Activated CD8-positive, alpha-beta memory T cell treated with anti-CD3 and anti-CD28 coated beads for 4 hours (primary cell): Measurements from ENCODE around the gene CCDC7.
"Not testable (repeated sequence)": the region's sequence is repeated elsewhere in the genome, so short reads cannot be mapped to it uniquely, and the experiment has no call there.

Experiments used
- DNase-seq, 2 donors: peaks; one replicate each; pipeline ENCODE4 v3.0.0-alpha.2; 2020; ENCODE audit warnings: low read depth in 2 of 2

Gene CCDC7

DNA sequence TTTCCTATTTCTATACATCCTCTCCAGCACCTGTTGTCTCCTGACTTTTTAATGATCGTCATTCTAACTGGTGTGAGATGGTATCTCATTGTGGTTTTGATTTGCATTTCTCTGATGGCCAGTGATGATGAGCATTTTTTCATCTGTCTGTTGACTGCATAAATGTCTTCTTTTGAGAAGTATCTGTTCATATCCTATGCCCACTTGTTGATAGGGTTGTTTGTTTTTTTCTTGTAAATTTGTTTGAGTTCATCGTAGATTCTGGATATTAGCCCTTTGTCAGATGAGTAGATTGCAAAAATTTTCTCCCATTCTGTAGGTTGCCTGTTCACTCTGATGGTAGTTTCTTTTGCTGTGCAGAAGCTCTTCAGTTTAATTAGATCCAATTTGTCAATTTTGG lies 253.7 kb downstream of the CCDC7 start:
- DNase-seq = not testable (repeated sequence)

- DNase-seq = no peak
These were observed 267.6 kb downstream of the CCDC7 start for GRCh38 chr10:32713560-32713959.

- no peak for DNase-seq
These were observed 285.6 kb downstream of the CCDC7 start for GRCh38 chr10:32731527-32731926.

- no peak for DNase-seq
These were observed 293.0 kb downstream of the CCDC7 start for GRCh38 chr10:32738958-32739357.

- DNase-seq = no peak
These were observed 298.4 kb downstream of the CCDC7 start for GRCh38 chr10:32744321-32744720.

- DNase-seq = no peak
These were observed 300.9 kb downstream of the CCDC7 start for GRCh38 chr10:32746869-32747268.

DNA sequence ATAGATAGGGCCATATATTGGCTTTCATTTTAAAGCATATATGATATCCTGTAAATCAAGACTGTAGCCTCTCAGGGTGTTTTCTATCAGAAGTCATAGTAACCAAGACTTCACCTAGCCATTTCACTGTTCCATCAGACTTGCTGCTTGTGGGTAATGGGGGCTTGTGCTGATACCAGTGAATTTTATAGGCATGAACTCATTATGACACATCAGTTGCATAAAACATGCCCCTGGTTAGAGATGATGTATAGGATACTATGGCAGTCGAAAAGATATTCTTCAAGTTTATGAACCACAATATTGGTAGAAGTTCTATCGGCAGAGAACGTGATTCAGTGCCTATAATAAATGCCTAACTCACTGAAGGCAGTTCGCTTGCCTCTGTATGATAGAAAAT lies 305.6 kb downstream of the CCDC7 start:
- DNase-seq = no peak

DNA sequence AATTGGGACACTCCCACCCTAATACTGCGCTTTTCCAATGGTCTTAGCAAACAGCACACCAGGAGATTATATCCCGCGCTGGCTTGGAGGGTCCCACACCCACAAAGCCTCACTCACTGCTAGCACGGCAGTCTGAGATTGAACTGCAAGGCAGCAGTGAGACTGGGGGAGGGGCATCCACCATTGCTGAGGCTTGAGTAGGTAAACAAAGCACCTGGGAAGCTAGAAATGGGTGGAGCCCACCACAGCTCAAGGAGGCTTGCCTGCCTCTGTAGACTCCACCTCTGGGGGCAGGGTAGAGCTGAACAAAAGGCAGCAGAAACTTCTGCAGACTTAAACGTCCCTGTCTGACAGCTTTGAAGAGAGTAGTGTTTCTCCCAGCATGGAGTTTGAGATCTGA lies 309.0 kb downstream of the CCDC7 start:
- DNase-seq = not testable (repeated sequence)

- no peak for DNase-seq
These were observed 325.3 kb downstream of the CCDC7 start for GRCh38 chr10:32771217-32771616.

DNA sequence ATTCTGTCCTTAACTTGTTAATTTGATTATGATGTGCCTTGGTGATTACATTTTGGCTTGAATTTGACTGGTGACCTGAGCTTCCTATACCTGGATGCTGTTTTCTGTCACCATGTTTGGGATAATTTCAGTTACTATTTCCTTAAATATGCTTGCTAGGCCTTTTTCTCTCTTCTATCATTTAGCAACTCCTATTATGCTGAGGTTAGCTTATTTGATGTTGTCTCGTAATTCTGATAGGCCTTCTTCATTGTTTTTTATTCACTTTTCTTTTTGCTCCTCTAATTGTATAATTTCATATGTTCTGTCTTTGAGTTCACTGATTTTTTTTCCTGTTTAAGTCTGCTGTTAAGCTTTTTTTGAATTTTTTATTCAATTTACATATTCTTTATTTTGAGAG lies 327.2 kb downstream of the CCDC7 start:
- no peak for DNase-seq

DNA sequence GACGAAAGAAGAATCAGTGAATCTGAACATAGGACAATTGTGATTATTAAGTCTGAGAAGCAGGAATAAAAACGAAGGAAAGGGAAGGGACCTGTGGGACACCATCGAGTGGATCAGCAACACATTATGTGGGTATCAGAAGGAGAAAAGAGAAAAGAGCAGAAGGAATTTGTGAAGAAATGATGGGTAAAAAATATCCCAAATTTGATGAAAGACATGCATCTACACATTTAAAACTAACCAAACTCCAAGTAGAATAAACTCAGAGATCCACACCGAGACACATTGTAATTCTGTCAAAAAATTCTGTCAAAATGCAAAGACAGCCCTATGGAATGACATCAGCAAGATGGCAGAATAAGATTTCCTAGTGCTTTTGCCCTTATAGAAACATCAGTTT lies 341.0 kb downstream of the CCDC7 start:
- no peak for DNase-seq

DNA sequence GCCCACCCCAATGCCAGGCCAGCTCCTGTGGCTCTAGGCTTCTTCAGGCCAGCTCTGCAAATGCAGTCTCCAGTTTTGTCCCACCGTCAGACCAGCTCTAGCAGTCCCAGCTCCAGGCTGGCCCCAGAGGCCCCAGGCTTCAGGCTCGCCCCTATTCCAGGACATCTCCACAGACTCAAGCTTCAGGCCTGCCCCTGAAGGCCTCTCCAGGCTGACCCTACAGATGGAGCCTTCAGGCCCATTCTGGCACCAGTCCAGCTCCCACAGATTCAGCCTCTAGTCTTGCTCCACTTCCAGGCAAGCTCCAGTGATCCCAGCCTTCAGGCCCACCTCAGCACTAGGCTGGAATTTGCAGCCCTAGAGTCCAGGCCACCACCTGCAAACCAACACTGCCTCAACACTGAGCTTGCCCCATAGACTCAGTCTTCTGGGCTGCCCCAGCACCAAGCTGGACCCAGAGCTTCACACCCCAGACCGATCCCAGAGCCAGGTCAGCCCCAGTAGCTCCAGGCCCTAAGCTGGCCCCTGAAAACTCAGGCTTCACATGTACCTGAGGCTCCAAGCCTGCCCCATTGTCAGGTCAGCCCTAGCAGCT lies 341.8 kb downstream of the CCDC7 start:
- no peak for DNase-seq

- no peak for DNase-seq
These were observed 342.4 kb downstream of the CCDC7 start for GRCh38 chr10:32788359-32788758.

DNA sequence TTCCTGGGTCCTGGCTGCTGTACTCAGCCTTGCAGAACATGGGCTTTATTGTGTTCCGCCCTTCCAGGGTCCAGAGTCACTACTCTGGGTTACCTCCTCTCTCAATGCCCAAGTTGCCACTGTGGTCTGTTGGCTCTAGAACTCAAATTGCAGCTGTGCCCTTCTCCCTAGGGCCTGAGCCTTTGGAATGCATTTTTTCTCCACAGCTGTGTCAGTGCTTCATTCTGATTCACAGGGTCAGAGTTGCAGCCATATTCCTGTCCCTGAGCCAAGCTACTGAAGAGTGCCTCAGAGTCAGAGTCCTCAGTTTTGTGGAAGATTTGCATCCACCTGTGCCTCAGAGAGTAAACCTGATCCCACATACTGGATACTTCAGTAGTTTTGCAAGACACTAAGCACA lies 344.5 kb downstream of the CCDC7 start:
- no peak for DNase-seq

DNA sequence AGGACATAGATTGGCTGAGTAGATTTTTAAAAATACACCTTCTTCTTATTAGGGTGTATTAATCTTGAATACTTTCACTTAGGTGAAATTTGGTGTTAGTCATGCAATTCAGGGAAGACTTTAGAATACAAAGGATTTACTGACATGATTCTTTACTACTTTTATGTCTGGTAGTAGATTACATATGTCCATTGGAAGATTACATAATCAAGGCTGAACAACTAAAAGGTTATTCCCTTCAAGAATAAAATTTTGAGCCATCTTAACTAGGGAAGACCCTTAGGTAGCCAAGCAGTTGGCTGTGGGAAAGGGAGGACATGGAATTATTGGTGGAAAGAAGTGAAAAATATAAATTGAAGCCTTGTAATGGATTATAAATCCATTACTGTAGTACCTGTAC lies 347.1 kb downstream of the CCDC7 start:
- no peak for DNase-seq

DNA sequence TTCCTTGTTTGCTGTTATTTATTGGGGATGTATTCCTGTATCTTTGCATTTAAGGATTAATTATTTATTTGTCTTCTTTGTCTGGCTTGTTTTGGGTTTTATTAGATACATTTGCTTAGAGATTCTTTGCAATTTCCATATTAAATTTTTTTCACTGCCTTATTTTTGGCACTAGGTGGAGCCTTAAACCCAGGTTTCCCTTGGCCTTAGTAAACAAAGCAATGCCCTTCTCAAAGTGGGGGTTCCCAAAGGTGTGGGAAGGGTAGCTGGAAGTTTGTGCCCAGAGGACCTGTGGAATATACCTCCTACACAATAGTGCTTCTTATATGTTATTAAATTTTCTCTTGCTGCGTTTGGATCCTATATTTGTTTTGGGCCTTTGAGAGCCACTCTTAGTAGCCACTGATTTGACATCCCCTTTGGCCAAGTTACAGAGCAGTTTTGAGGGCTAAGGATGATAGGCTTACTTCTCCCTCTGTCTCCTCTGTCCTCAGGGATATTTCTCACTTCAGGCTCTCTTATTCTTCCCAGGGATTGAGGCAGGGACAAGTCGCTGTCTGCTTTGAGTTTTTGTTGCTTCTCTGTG lies 349.8 kb downstream of the CCDC7 start:
- DNase-seq = no peak

- DNase-seq = not testable (repeated sequence)
These were observed 351.5 kb downstream of the CCDC7 start for GRCh38 chr10:32797393-32797792.

DNA sequence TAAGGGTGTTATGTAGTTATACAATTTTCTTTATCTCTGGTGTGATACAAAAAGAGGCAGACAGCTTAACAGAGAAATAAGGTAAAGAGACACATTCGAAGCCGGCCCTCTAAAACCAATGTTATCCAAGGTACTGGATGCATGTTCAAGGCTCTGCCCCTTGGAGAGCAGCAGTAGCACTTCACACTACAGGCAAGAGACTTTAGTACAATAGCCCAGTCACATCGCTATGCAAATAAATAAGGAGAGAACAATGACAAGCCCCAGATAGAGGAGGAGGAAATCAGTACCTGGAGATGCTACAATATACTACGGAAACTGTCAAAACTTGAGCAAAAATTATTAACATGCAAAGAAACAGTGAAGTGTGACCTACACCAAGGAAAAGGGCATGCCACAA lies 401.0 kb downstream of the CCDC7 start:
- DNase-seq = no peak

DNA sequence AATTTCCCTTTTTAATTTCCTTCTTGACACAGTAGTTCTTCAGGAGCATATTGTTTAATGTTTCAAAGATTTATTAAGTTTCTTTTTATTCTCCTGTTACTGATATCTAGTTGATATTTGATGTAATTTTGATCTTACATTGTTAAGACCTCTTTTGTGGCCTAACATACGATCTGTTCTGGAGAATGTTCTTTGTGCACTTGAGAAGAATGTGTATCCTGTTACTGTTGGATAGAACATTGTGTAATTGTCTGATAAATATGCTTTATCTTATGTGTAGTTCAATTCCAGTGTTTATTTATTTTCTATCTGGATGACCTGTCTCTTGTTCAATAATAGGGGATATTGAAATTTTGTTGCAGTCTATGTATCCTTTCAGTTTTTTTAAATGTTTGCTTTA lies 405.4 kb downstream of the CCDC7 start:
- no peak for DNase-seq

GRCh38 chr10:32854435-32854834 lies 408.5 kb downstream of the CCDC7 start:
- DNase-seq = no peak

DNA sequence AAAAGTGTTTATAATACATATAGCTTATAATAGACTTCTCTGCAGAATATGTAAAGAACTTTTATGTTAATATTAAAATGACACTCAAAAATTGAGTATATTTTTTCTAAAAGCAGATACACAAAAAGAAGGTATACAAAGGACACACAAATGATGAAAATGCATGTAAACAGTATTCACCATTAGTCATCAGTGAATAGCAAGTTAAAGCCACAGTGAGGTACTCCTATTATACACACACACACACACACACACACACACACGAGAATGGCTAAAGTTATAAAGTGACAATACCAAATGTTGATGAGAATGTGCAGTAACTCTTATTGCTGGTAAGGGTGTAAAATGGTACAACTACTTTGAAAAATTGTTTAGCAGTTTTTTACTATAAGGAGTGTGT lies 419.2 kb downstream of the CCDC7 start:
- DNase-seq = no peak

DNA sequence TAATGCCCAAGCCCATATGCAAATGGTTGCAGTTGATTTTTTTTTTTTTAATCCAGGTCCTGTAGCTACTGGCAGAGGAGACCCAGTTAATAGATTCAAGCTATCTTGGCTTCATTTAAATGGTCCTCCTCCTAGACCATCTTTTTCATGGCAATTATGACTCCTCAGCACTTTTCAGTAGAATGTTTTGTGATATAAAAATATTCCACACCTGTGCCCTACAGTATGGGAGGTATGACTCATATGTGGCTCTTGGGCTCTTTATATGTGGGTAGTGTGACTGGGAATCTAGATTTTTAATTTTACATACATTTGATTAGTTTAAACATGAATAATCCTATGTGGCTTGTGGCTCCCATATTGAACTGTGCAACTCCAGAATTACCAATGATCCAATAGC lies 432.0 kb downstream of the CCDC7 start:
- DNase-seq = no peak

DNA sequence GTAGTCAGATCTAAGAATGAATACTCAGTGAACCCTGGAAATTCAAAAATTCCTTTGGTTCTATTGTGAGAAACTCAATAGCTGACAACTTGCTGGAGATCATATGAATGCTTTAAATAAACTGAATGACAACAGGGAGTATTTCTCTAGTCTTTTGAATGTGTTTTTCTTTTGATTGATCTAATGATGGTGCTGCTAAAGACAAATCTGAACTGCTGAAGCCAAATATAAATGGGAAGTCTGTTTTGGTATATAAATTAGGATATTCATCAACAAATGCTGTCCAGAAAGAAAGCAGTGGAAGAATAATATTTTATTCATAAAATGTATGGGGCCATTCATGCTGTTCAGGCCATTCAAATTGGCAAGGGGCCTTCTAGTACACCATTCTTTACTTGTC lies 432.7 kb downstream of the CCDC7 start:
- DNase-seq = no peak

DNA sequence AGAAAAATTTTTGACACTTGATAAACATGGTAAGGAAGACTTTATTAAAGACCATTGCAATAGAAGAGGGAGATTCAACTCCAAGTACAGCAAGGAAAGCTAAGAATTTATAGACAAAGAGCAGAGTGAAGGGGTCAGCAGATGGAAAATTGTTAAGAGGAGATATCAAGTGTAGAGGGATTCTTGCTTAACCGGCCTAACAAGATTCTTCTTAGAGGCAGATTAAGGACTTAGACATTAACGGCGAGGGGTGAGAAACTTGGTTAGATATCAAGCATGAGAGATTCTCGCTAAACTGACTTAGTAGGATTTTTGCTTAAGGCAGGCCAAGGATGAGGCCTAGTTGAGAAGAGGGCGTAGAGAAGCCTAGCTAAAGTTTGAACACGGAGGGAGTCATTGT lies 436.1 kb downstream of the CCDC7 start:
- DNase-seq = no peak
